A549 (cell line): ENCODE measurements around the gene PKP1. TPM values are rescaled to one million over a fixed set of nuclear protein-coding genes. Genes with fewer than 3 reads are reported as not detected.

Experiments
- ATAC-seq, 2 experiments: fragments of 200-7000 bp in 1 of 2; fragments of >200 bp in 1 of 2; cut with Nextera tagmentation in 1 of 2; cut with Tn5 transposase in 1 of 2; 3 replicates each; pipeline versions ENCODE4 v1.8.0 to v1.9.1; 2018 to 2020; ENCODE audit warnings: mild to moderate bottlenecking in 1 of 2, moderate library complexity in 1 of 2
- CTCF ChIA-PET: fragments of 300-600 bp; sonication (Branson Sonifier 250); formaldehyde crosslinking; extraction: SDS; loops from one replicate; lab custom pipeline; 2021; ENCODE audit warnings: antibody characterized with exemption, inconsistent platforms; lab: Yijun Ruan, JAX
- POLR2A ChIA-PET: fragments of 350-600 bp; formaldehyde crosslinking; extraction: SDS; loops from one replicate; lab custom pipeline; 2021; ENCODE audit warnings: antibody characterized with exemption, inconsistent platforms; lab: Yijun Ruan, JAX
- DNase-seq, 2 experiments: peaks; one replicate each; pipeline versions ENCODE4 v3.0.0 to v3.0.0-alpha.2; 2011 to 2016; ENCODE audit warnings: low read depth in 1 of 2, low spot score in 1 of 2
- FAIRE-seq: peaks from 2 replicates; lab custom pipeline; 2011; peaks lifted over from hg19 to GRCh38; lab: Jason Lieb, UNC
- H3K27ac ChIP-seq, 2 experiments: fragments of >200 bp; sonication (Bioruptor Twin); formaldehyde crosslinking; 3 replicates each; pipeline ENCODE4 v1.5.1; 2016 to 2017
- H3K4me1 ChIP-seq: fragments of >200 bp; sonication (Bioruptor Twin); formaldehyde crosslinking; 3 replicates; pipeline ENCODE4 v1.6.1; 2016
- H3K4me2 ChIP-seq: fragments of >200 bp; sonication (Bioruptor Twin); formaldehyde crosslinking; 3 replicates; pipeline ENCODE4 v1.6.1; 2016
- H3K4me3 ChIP-seq: fragments of >200 bp; sonication (Bioruptor Twin); formaldehyde crosslinking; 3 replicates; pipeline ENCODE4 v1.5.1; 2016
- H3K9me3 ChIP-seq: fragments of >200 bp; sonication (Bioruptor Twin); formaldehyde crosslinking; 3 replicates; pipeline ENCODE4 v1.6.1; 2016
- BHLHE40 ChIP-seq: IDR thresholded peaks from 2 replicates; pipeline ENCODE4 v1.6.1; 2012; ENCODE audit warnings: low read depth, low read length, inconsistent platforms
- CEBPB ChIP-seq, 2 experiments: fragments of >200 bp in 1 of 2; sonication (Bioruptor Twin) in 1 of 2; formaldehyde crosslinking in 1 of 2; IDR thresholded peaks; 2 replicates each; pipeline ENCODE4 v1.6.1; 2012 to 2016
- CHD4 ChIP-seq: fragments of 200-600 bp; sonication (generic); IDR thresholded peaks from 2 replicates; pipeline ENCODE4 v1.6.1; 2016; ENCODE audit warnings: antibody characterized with exemption, mild to moderate bottlenecking, borderline replicate concordance
- EHF ChIP-seq: fragments of 250-450 bp; sonication (Bioruptor Pico); IDR thresholded peaks from 2 replicates; pipeline ENCODE4 v1.5.0; 2020; ENCODE audit warnings: mild to moderate bottlenecking
- EP300 ChIP-seq, 2 experiments: fragments of >200 bp; sonication (Bioruptor Twin); formaldehyde crosslinking; IDR thresholded peaks; 2 replicates in 1 of 2; 3 replicates in 1 of 2; pipeline ENCODE4 v1.6.1; 2016 to 2017
- FOSL2 ChIP-seq, 2 experiments: fragments of 450-650 bp in 1 of 2; fragments of >200 bp in 1 of 2; sonication (Bioruptor Twin) in 1 of 2; formaldehyde crosslinking; IDR thresholded peaks; 2 replicates each; pipeline versions ENCODE4 v1.5.0 to v1.6.1; 2016 to 2020; ENCODE audit warnings: mild to moderate bottlenecking in 1 of 2, moderate library complexity in 1 of 2
- GATA3 ChIP-seq: IDR thresholded peaks from 2 replicates; pipeline ENCODE4 v1.6.1; 2012; ENCODE audit warnings: borderline replicate concordance
- HOXB5 ChIP-seq: fragments of 250-450 bp; sonication (Bioruptor Pico); IDR thresholded peaks from 2 replicates; pipeline ENCODE4 v1.5.0; 2020; ENCODE audit warnings: mild to moderate bottlenecking, moderate library complexity
- JUN ChIP-seq, 2 experiments: fragments of >200 bp; sonication (Bioruptor Twin); formaldehyde crosslinking; IDR thresholded peaks; 2 replicates in 1 of 2; 3 replicates in 1 of 2; pipeline ENCODE4 v1.6.1; 2016 to 2017
- JUNB ChIP-seq: fragments of >200 bp; sonication (Bioruptor Twin); formaldehyde crosslinking; IDR thresholded peaks from 2 replicates; pipeline ENCODE4 v1.6.1; 2016
- KDM5A ChIP-seq: fragments of 200-600 bp; sonication (generic); IDR thresholded peaks from 2 replicates; pipeline ENCODE4 v1.6.1; 2016; ENCODE audit warnings: antibody characterized with exemption, mild to moderate bottlenecking
- NFE2L2 ChIP-seq: fragments of 150-350 bp; conservative IDR thresholded peaks from 2 replicates; pipeline ENCODE4 v1.6.1; 2014; ENCODE audit warnings: low read length
- POLR2A ChIP-seq: IDR thresholded peaks from 2 replicates; pipeline ENCODE4 v1.6.1; 2012; ENCODE audit warnings: mild to moderate bottlenecking, low read length
- RAD21 ChIP-seq, 2 experiments: fragments of >200 bp in 1 of 2; sonication (Bioruptor Twin) in 1 of 2; formaldehyde crosslinking in 1 of 2; IDR thresholded peaks in 1 of 2; conservative IDR thresholded peaks in 1 of 2; 2 replicates in 1 of 2; 3 replicates in 1 of 2; pipeline ENCODE4 v1.6.1; 2012 to 2018; ENCODE audit warnings: inconsistent platforms in 1 of 2
- RCOR1 ChIP-seq: fragments of 150-350 bp; IDR thresholded peaks from 2 replicates; pipeline ENCODE4 v1.6.1; 2014; ENCODE audit warnings: antibody characterized with exemption, low read length, low read depth
- ZC3H11A ChIP-seq: fragments of 450-650 bp; IDR thresholded peaks from 2 replicates; pipeline ENCODE4 v1.6.1; 2014; ENCODE audit warnings: antibody characterized with exemption, mild to moderate bottlenecking
- ZNF302 ChIP-seq: fragments of 250-450 bp; sonication (Bioruptor Pico); IDR thresholded peaks from 2 replicates; pipeline ENCODE4 v1.9.0; 2021; ENCODE audit warnings: inconsistent platforms, mild to moderate bottlenecking, moderate library complexity
- whole genome bisulfite sequencing: methylation state at CpG from one replicate; pipeline ENCODE4 v1.1.6; 2017; ENCODE audit errors: missing lambda C conversion rate; 5-methylcytosine and 5-hydroxymethylcytosine counted together
- polyA plus RNA-seq, 4 experiments: library from polyadenylated mRNA; depleted of rRNA in 3 of 4; stranded (reverse); fragments of >200 nt; fragmentation: RNase III in 1 of 4; extraction: RNeasy Plus Mini Kit Qiagen cat#74134 plus additional on column Dnase treatment in 1 of 4; gene quantifications; 2 replicates in 3 of 4; 3 replicates in 1 of 4; pipeline ENCODE4 v1.2.3, GENCODE V29; 2011 to 2017
- TF ChIP-seq, protein P1 (sequence below): fragments of 450-650 bp; IDR thresholded peaks from 2 replicates; pipeline ENCODE4 v1.6.1; 2014; ENCODE audit warnings: antibody characterized with exemption
- TF ChIP-seq, protein P2 (sequence below): IDR thresholded peaks from 2 replicates; pipeline ENCODE4 v1.6.1; 2012

PKP1 gene
- polyA plus RNA-seq, 2 of the 4 experiments (the other 2 are of a cell fraction) = not detected

DNA sequence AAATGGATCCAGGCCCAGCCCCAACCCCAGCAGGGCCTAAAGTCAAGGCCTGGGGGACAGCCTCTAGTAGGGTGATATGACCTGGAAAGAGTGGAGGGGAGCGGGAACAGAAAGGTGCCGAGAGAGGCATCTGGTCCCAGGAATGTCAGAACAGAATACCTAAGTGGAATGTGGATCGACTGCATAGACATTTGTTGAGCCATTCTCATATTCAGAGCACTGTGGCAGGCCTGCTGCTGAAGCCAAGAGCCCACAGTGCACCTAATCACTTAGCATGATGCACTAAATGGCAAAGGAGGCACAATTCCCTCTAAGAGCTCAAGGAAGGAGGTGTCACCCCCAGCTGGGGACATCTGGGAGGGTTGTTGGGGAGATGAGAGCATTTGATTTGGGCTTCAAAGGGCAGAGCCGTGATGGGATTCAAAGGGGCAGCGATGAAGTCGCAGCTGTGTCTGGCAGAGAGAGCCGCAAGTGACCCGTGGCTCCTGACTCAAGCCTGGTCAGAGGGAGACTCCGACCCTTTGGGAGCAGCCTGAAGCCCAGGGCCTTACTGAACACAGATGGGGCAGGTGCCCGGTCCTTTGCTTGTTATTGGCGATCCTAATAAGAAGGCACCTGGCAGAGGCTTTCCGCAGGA lies 8.6 kb upstream of the PKP1 start:
- TF ChIP-seq ZC3H11A (no peak), ZNF302 (CRISPR knock-in tag) (no peak), EP300 (IDR thresholded peaks at IDR 0.05) (no peak), KDM5A (no peak), BHLHE40 (no peak), NFE2L2 (no peak)
- TF ChIP-seq, protein P1, sequence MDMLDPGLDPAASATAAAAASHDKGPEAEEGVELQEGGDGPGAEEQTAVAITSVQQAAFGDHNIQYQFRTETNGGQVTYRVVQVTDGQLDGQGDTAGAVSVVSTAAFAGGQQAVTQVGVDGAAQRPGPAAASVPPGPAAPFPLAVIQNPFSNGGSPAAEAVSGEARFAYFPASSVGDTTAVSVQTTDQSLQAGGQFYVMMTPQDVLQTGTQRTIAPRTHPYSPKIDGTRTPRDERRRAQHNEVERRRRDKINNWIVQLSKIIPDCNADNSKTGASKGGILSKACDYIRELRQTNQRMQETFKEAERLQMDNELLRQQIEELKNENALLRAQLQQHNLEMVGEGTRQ = no peak
- TF ChIP-seq, protein P2, sequence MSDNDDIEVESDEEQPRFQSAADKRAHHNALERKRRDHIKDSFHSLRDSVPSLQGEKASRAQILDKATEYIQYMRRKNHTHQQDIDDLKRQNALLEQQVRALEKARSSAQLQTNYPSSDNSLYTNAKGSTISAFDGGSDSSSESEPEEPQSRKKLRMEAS = no peak
- H3K4me3 ChIP-seq = no peak overlapping the region
- no peaks in the 10 kb centered on the region for H3K9me3 ChIP-seq
- H3K4me1 ChIP-seq = peaks cover 40% of the 10 kb centered on the region
- peak overlapping the region; percentile 65 for H3K4me2 ChIP-seq
- peak overlapping the region; percentile 87 for H3K27ac ChIP-seq
- POLR2A ChIA-PET = interaction anchor here (0.9 kb wide), 1 partner anchor 36 kb away, joined by 3 read pairs; no protein-coding TSS in a partner anchor
- no peak for FAIRE-seq
- WGBS = 53% methylated on average over 12 of the region's 12 CpGs
- CTCF ChIA-PET = interaction anchor here (0.7 to 2.1 kb wide), 10 partner anchors 11 to 134 kb away, joined by 3 to 10 read pairs (median 4); no protein-coding TSS in a partner anchor
- peak; percentile 55 to 60 for ATAC-seq
- DNase-seq = no peak

DNA sequence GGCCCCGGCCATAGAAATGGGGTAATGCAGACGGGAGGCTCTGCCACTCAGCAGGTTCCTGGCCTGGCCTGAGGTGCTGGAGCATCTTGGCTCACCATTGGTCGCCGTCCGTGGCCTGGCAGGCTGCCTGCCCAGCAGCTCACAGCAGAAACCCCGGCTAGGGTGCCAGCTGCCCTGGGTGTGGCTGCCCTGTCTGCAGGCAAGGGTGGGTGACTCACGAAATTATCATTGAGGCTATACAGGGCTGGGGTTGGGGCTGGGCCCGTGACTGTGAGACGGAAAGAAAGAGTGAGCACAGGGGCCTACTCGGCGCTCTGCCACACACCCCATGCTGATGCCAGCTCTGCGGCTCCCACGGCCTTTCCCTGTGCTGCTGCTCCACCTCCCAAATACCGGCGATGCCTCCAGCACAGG lies 8.0 kb upstream of the PKP1 start:
- TF ChIP-seq FOSL2 (IDR thresholded peaks at IDR 0.05) (0 out of 2 replicates have a peak, but pooled peaks have one; percentile 32), FOSL2 (CRISPR knock-in tag; IDR thresholded peaks at IDR 0.05) (peak; percentile 91), JUNB (peak; percentile 33; the same call in 1 of the 2 replicates), CEBPB (IDR thresholded peaks at IDR 0.05) (no peak), ZNF302 (CRISPR knock-in tag) (no peak), JUN (IDR thresholded peaks at IDR 0.05) (peak in 1 of 2 experiments; percentile 20; a peak in 1 of 5 replicates), GATA3 (peak; percentile 47; the same call in 1 of the 2 replicates), RAD21 (conservative IDR thresholded peaks at IDR 0.05 in 1 of 2, IDR thresholded peaks at IDR 0.05 in 1 of 2) (peak; percentile 11 to 25; a peak in 1 of 5 replicates), EP300 (IDR thresholded peaks at IDR 0.05) (peak in 1 of 2 experiments; percentile 53; a peak in 1 of 5 replicates)
- TF ChIP-seq, protein P2 = peak; percentile 72; the same call in 1 of the 2 replicates
- FAIRE-seq (no peak), DNase-seq (peak; percentile 91 to 94), ATAC-seq (peak; percentile 93 to 95)
- H3K27ac ChIP-seq = peak overlapping the region; percentile 87
- no peak overlapping the region for H3K4me3 ChIP-seq
- ChIA-PET POLR2A (interaction anchor here (0.9 kb wide), 1 partner anchor 36 kb away, joined by 3 read pairs; no protein-coding TSS in a partner anchor), CTCF (interaction anchor here (0.7 to 2.1 kb wide), 9 partner anchors 12 to 133 kb away, joined by 3 to 10 read pairs (median 5); no protein-coding TSS in a partner anchor)
- WGBS = 6% methylated on average over 13 of the region's 15 CpGs
- no peaks in the 10 kb centered on the region for H3K9me3 ChIP-seq
- H3K4me2 ChIP-seq = peak overlapping the region; percentile 65
- H3K4me1 ChIP-seq = peaks cover 40% of the 10 kb centered on the region

DNA sequence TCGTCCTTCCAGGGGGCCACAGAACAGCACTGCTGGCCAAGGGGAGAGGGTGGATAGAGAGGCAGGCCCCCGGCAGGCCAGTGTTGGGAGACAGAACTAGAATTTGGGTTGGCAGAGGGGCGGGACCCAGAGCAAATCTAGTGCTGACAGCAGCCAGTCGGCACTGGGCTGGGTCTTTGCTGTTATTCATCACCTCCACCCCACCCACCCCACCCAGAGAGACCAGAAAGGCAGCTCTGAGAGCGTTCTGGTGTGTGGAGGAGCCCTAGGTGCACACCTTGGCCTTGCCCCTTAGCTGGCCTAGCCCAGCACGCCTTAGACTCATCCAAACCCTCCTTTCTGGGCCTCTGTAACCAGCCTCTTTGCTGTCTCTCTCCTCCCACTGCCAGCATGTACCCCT lies 6.4 kb upstream of the PKP1 start:
- peak overlapping the region; percentile 25; the same call in 2 of the 3 replicates for H3K4me2 ChIP-seq
- CTCF ChIA-PET = interaction anchor here (0.6 to 1.3 kb wide), 4 partner anchors 22 to 236 kb away, joined by 3 to 5 read pairs (median 4); no protein-coding TSS in a partner anchor
- POLR2A ChIA-PET = interaction anchor here (0.6 kb wide), 1 partner anchor 654 kb away, joined by 3 read pairs; no protein-coding TSS in a partner anchor
- peaks cover 40% of the 10 kb centered on the region for H3K4me1 ChIP-seq
- TF ChIP-seq RCOR1 (no peak), NFE2L2 (no peak), EHF (no peak), JUN (IDR thresholded peaks at IDR 0.05) (no peak), POLR2A (no peak), FOSL2 (IDR thresholded peaks at IDR 0.05) (no peak), FOSL2 (CRISPR knock-in tag; IDR thresholded peaks at IDR 0.05) (no peak), CHD4 (no peak), HOXB5 (CRISPR knock-in tag) (no peak), BHLHE40 (no peak)
- TF ChIP-seq, all 56 proteins: peak for 0
- FAIRE-seq = no peak
- DNase-seq = no peak
- ATAC-seq = no peak
- no peak overlapping the region for H3K4me3 ChIP-seq
- peak overlapping the region; percentile 87 for H3K27ac ChIP-seq
- H3K9me3 ChIP-seq = no peaks in the 10 kb centered on the region
- 80% methylated on average over 5 of the region's 6 CpGs for WGBS
